Epithelial cell of esophagus (primary cell): ENCODE measurements around the gene RAD23A.

ENCODE experiments used
- DNase-seq: peaks from one replicate; pipeline ENCODE4 v3.0.0; 2010; ENCODE audit warnings: low read depth
- H3K4me3 ChIP-seq: 2 replicates; pipeline ENCODE4 v1.5.1; 2011; ENCODE audit warnings: mild to moderate bottlenecking, low read length, control low read depth
- CTCF ChIP-seq: IDR thresholded peaks from 2 replicates; pipeline ENCODE4 v1.5.1; 2011; ENCODE audit warnings: low read depth, mild to moderate bottlenecking, low read length, control low read depth, inconsistent platforms; ENCODE audit not compliant: insufficient read depth; ENCODE audit errors: missing control alignments

RAD23A gene

GRCh38 chr19:12932392-12933286 lies 13.0 kb upstream of the RAD23A start:
- H3K4me3 ChIP-seq, result peak overlapping the region; percentile 99
- TF ChIP-seq CTCF, result no peak

GRCh38 chr19:12933287-12934072 lies 12.2 kb upstream of the RAD23A start, which contains the start of gene FARSA:
Gene FARSA (minus strand): TSS chr19:12933711. CDS start chr19:12933696, 15 bp downstream.
- no peak for TF ChIP-seq CTCF
- peak; percentile 94 for DNase-seq

More at GRCh38 chr19:12932392-12933286, 13.0 kb upstream of the RAD23A start:
- DNase-seq, result no peak

GRCh38 chr19:12935071-12935470 lies 10.6 kb upstream of the RAD23A start:
- no peak for DNase-seq

More at GRCh38 chr19:12933287-12934072, 12.2 kb upstream of the RAD23A start, which contains the start of gene FARSA:
- peak within 1 kb of the TSS; percentile 99 for H3K4me3 ChIP-seq

GRCh38 chr19:12936582-12936981 lies 9.1 kb upstream of the RAD23A start:
- no peak overlapping the region for H3K4me3 ChIP-seq
- TF ChIP-seq CTCF, result no peak
- no peak for DNase-seq

More at GRCh38 chr19:12935071-12935470, 10.6 kb upstream of the RAD23A start:
- TF ChIP-seq CTCF, result no peak
- H3K4me3 ChIP-seq, result no peak overlapping the region

- DNase-seq, result no peak
- no peak for TF ChIP-seq CTCF
These were observed 8.4 kb upstream of the RAD23A start for GRCh38 chr19:12937093-12937926.

GRCh38 chr19:12937927-12938778 lies 7.5 kb upstream of the RAD23A start, which contains the start of gene CALR:
Gene CALR (plus strand): TSS chr19:12938609. CDS start chr19:12938680, 71 bp downstream.
- peak; percentile 0 for TF ChIP-seq CTCF
- peak; percentile 99 for DNase-seq
- peak within 1 kb of the TSS; percentile 99 for H3K4me3 ChIP-seq

More at GRCh38 chr19:12937093-12937926, 8.4 kb upstream of the RAD23A start:
- H3K4me3 ChIP-seq, result peak overlapping the region; percentile 99
